Measurements from ENCODE around the gene RNASEH2B.

- TF ChIP-seq CTCF (IDR thresholded peaks at IDR 0.05), result no peak
- no peak for TF ChIP-seq POLR2A (IDR thresholded peaks at IDR 0.05)
These were observed 94.7 kb downstream of the RNASEH2B start for GRCh38 chr13:51004111-51004865.

Measured in adrenal gland (tissue), 5 donors.